Activated CD4-positive, alpha-beta T cell treated with anti-CD3 and anti-CD28 coated beads for 1 hour (primary cell): Measurements from ENCODE around the gene MAP3K12.
A peak's percentile ranks its signal among the peaks of the same experiment; 100 is the strongest.

Experiments used
- DNase-seq: peaks from one replicate; pipeline ENCODE4 v3.0.0-alpha.2; 2020

Gene MAP3K12

DNA sequence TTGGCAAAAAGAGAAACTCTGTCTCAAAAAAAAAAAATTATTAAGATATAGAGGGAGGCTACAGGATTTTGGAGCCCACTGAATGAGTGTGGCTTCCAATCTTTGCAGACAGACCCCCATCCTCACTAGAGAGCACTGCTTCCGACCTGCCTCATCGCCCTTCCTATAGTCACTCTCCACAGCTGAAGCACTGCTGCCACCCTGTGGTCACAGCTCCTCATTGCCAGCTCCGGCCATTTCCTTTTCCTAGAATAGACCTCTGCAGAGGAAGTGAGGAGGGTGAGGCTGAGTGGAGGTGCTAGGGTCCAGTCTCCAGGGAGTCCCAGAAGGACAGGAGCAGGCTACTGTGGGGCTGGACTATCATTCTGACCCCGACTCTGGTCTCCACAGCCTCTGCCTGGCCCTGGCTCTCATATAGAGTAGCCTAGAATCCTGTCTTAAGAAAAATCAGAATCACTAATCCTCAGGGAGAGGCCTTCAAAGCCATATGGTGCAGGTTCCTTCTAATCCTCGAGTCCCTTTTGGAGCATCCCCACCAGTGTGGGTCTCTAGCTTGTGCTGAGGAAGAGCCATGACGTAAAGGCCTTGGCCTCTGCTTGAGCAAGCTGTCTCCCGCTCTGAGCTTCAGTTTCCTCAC is 9.4 kb upstream of the MAP3K12 start:
- peak; percentile 72 for DNase-seq

DNA sequence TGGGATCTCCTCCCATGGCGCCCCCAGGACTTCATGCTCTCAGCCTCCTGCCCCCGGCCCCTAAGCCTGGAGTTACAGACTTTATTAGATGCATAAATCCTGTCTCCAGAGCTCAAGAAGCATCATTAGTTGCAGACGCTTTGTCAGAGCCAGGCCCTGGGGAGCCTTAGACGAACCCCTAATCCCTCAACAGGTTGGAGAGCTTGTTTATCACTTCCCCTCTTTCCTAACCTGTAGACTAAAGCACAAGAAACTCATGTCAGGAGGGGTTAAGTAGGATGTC is 8.3 kb upstream of the MAP3K12 start:
- no peak for DNase-seq

DNA sequence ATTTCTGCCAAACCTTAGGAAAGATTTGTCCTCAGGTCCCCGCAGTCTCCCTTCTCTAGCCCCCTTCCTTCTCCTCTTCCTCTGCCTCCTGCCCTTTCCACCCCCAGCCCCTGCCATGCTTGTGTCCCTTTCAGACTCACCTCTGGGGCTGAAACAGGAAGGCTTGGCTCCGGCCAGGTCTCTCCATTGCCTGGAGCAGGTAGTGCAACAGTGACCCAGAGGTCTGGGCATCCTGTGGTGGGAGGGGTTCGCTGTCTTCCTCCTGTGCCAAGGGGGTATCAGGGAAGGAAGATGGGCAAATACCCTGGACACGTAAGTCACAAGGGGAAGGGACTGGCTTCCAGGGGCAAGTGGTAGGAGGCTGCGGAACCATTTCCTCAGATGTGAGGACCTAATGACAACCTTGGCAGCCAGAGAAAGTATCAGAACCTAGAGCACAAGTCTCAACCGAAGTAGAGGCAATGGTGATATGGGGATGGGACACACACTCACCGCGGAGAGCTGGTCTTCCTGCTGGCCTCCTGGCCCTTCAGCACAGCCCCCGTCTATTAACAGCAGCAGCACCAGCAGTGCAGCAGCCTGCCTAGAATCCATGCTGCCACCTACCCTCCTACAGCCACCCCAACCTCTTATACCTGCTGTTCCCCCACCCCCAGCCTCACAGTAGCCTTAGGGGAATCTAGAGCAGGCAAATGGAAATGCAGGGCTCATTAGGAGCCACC is 7.8 kb upstream of the MAP3K12 start, which contains the start of gene NPFF:
NPFF (minus strand) TSS at position 604 of the 722 bp plus-strand sequence; CDS start at position 594, 10 bp downstream.
- DNase-seq = no peak

DNA sequence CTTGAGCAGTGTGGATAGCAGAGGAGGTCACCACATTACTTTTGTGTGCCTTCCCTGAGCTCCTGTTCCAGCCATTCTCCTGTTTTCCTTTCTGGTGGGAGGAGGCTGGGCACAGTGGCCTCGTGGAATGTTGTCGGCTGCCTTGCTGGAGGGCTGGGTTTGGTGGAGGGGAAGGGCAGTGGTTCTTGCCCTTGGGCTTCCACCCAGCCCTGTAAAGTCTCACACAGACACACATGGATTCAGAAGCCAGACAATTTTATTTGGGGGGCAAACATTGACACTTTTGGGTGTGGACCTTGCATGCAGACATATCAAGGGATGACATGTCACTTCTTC is 7.2 kb upstream of the MAP3K12 start:
- no peak for DNase-seq

DNA sequence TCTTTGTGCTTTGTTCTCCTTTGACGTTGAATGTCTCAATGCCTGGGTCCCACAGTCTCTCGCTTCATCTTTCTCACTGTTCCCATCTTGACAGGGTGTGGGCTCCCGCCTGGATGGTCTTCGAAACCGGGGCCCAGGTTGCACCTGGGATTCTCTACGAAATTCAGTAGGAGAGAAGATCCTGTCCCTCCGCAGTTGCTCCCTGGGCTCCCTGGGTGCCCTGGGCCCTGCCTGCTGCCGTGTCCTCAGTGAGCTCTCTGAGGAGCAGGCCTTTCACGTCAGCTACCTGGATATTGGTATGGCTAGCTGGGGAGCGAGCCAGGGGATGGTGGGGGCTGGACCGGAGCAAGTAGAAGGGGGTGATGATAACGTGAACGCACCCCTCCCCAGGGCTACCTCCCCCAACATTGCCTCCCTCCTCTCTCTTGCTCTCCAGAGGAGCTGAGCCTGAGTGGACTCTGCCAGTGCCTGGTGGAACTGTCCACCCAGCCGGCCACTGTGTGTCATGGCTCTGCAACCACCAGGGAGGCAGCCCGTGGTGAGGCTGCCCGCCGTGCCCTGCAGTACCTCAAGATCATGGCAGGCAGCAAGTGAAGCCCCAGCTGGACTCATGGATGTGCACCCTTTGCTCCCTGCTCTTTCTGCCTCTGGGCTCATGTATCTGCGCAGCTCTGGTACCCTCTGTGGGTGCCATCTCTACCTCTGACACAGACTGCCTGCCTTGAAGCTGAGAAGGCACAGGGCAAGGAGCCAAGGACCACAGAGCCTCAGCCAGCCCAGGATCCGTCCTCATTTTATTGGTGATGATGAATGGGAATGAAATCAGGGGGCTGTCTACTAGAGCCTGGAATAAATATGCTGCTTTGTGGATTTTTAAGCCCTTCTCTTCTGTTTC is 6.5 kb upstream of the MAP3K12 start:
- no peak for DNase-seq

DNA sequence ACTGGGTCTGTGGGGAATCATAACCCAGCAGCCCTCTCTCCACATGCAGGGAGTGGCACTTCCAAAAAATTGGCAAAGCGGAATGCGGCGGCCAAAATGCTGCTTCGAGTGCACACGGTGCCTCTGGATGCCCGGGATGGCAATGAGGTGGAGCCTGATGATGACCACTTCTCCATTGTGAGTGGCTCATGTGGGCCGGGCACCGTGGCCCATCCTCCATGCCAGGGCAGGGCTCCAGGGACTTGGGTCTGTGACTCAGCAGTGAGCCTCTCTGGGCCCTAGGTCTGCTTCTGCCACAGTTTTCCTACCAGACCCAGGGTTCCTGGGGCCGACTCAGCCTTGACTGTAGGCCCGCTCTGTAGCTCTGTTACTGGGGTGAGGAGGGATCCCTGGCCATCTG is 5.8 kb upstream of the MAP3K12 start:
- no peak for DNase-seq

DNA sequence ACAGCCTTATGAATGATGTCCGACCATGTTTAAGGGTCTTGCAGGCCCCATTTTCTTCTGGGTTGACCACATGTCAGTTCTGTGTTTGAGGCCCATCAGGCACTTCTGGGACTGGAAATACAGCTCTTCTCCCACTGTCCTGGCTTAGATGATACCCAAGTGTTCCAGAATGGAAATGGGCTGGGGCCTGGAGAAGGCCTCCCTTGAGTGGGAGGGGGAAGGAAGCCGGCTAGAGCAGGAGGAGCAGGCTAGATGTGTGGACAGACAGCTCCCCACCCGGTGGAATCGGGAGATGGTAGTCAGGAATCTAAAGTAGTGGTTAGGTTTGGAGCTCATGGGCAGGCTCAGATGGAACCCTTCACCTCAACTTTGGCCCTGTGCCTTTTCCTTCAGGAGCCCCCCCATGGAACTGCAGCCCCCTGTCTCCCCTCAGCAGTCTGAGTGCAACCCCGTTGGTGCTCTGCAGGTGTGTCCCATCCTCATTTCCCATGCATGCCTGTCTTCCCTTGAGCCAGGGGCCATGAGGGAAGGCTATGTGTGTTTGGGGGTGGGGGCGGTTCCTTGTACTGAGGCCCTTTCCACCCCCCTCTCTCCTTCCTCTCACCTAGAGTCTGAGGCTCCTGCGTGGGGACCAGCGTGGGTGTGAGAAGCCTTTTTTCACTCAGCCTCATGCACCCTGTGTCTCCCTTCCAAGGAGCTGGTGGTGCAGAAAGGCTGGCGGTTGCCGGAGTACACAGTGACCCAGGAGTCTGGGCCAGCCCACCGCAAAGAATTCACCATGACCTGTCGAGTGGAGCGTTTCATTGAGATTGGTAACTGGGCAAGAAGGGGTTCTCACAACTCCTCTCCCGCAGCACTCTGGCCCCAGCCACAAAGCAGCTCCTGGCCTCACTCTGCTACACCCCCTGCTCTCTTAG is 5.0 kb upstream of the MAP3K12 start:
- no peak for DNase-seq

DNA sequence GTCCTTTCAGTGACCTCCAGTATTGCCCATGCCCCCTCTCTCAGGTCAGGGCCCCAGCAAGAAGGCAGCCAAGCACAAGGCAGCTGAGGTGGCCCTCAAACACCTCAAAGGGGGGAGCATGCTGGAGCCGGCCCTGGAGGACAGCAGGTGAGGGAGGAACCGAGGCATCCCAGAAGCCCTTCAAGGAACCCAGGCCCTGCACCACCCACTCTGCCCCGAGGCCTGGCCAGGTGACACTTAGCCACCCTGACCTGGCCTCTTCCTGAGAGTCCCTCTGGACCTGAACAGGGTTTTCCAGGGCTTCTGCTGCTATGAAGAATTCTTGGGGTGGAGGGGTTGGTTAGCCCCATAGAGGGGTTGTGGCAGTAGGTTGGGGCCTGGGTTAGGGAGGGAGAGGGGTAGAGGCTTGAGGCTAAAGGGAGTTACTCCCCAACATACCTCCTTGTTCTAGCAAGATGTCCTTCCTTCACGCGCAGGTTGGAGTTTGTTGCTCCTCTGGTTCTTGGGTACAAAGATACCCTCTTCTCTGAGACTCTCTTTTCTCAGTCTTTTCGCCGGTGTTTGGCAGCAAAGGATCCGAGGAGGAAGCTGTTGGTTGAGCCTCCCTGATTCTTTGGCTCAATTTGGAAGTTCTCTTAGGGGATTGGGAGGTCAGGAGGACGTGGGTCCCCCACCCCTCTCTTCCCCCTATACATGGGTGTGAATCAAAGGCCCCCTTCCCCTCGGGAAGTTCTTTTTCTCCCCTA is 3.9 kb upstream of the MAP3K12 start:
- DNase-seq = no peak

DNA sequence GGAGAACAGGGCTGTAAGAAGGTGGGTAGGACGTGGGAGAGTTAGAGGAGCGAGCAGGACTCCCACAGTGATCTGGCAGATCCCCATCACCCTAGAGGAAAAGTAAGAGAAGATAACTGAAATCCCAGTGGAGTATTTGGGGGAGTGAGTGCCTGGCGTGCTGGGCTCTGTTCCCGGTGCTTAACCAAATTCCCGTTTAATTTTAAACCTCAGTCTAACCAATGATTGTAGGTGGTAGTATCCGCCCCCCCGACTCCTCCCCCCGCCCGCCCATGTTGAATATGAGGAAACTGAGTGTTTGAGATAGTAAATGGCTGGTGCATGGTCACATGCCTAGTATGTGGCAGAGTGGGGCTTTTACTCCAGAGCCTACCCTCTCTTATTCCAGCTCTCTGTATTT is 3.1 kb upstream of the MAP3K12 start:
- no peak for DNase-seq

DNA sequence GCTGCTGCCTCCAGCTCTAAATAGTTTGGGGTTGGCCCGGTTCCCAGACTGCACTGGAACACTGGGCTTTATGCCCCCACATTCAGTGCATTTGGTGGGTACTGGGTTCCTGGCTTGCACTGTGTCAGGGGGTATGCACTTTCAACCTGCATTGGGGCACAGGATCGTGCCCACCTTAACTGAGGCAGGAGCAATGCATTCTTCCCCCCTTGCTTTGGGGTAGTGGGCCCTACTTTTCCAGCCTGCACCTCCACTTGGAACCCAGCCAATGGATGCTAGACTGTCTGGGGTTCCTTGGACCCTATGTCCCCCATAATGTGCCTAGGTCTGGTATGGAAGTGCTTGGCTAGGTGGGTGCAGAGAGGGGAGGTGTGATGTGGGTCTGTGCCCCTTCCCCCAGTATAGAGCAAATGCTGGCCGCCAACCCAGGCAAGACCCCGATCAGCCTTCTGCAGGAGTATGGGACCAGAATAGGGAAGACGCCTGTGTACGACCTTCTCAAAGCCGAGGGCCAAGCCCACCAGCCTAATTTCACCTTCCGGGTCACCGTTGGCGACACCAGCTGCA is 2.4 kb upstream of the MAP3K12 start:
- DNase-seq = no peak

DNA sequence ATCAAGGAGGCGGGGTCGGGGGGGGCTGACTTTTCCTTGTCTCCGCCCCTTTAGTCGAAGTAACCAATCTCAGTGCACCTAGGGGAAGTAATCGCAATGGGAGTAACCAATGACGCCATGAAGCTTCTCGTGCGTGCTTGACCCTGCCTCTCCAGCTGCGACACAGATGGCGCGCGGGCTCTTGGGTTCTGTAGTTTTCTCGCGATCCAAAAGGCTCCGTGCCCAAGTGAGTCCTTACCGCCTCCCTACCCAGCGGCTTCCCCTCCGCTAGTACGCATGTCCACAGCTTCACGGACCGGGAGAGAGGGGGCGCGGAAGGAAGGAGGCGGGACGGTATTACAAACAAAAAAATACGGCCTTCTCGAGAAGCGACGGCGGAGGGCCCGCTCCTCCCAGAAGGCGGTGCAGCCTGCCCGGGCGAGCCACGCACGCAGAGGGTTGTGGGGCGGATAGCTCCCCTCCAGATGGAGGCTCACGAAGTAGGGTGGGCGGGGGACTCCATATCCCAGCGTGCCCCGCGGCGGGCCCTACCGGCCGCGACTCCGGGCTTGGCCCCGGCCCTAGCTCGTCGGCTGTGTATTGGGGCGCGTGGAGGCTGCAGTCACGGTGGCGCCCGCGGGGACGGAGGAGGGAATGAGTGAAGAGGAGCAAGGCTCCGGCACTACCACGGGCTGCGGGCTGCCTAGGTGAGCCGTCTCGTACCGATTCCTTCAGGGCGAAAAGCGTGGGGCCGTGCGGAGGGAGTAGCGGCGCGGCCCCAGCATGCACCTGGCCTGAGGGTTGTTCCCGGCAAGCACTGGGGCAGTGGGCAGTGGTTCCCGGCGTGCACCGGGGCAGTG is 1.7 kb upstream of the MAP3K12 start, which contains the start of gene TARBP2:
TARBP2 (plus strand) TSS at position 508 of the 839 bp plus-strand sequence; CDS start at position 634, 126 bp downstream.
- DNase-seq = peak; percentile 96

DNA sequence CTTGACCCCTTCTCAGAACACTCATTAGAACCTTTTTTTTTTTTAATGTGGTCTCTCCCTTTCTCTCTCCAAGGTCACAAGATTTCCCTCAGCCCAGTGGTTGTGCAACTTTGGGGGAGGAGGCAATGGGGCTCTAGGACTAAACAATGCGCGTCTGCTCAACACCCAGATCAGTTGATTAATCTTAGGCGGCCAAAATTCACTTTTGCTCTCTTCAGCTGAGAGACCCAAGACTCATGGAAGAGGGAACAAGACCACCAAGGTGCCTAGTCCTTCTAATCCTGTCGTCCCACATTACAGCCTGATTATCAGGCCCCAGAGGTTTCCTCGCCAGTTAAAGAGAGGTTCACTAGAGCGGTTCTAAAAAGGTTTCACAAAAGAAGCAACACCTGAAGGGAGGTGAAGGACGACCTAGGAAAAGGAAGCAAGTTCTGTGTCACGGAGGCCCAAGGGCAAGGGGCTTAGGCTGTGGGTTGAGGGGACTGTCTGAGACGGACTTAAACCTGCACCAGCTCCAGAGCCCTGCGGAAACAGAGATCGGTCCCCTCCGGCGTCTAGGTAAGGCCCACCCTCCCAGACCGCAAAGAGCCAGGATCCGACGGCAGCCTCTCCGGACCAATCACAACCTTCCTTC is 1.0 kb upstream of the MAP3K12 start:
- DNase-seq = no peak

DNA sequence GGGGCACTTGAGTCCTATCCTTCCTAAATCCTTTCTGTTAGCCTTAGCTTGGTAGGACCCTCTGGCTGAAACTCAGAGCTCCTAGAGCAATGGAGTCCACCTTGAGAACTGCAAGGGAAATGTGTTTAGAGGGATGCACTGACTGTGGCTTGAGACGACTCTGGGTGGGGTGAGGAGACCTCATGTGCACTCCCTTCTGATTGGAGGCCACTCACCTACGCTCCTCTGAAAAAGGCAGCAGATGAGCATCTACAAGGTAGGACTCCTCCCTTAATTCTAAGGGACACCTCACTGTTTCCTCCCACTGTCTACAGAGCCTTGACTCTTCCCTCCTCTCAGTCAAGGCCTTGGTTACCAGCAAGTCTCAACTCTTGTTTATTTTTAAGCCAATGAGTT is 1.0 kb downstream of the MAP3K12 start:
- DNase-seq = no peak

DNA sequence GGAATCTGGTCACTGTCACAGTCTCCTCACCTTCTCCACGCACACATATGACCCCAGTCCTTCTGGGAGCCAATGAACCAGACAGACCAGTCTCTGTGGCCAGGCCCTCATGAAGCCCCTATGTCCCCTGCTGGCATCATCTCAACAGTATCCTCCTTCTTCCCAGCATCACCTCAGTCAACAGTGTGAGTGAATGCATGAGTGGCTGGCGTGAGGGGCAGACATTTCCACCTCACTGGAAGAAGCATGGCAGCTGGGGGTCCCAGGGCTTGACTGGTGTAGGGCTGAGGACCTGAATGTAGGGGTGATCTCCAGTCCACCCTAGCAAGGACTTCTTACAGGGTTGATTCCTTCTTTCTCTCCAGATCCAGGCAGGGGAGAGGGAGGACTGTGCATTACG is 1.8 kb downstream of the MAP3K12 start:
- no peak for DNase-seq

DNA sequence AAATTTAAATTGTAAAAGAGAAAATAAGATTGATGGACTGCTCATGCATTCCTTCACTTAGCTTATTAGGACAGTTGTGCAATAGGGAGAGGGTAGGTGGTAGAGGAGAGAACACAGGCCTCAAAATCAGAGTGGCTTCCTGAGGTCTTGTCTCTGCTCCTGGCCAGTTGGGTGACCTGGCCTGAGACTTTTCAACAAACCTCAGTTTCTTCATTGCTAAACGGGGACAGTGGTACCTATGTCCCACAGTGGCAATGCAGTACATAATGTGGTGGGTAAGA is 2.6 kb downstream of the MAP3K12 start:
- no peak for DNase-seq

DNA sequence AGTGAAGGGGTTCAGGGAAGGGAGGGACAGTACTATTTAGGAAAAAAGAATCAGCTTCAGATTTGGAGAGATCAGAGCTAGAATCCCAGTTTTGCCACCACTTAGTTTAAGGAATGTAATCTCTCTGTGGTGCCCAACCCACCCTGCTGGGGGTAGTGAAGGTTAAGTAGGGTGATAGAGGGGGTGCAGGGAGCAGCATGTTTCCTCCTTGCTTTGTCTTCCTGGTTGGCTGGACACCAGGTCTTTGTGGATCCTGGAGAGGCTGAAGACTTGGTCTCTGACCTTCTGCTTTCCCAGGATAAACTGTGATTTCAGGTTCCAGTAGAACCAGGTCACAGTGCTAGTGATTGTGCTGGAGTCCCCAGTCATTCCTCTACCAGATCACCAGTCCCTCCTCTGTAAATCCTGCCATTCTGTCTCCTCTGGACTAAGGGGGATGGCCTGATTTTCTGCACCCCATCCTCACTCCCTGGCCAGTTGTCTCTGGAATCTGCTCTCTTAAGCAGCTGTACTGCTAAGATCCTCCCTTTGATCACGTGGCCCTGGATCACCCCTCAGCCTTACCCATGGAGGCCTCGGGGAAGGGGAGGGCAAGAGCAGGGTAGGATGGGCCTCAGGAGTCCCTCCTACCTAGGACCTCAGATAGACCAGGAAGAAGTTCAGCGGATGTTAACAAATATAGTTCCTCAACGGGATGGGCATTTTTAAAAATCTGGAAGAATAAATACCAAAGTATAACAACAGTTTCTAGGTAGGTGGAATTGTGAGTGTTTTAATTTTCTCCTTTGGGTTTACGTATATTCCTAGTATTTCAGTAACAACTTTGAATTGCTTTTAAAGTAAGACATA is 3.1 kb downstream of the MAP3K12 start:
- DNase-seq = no peak

DNA sequence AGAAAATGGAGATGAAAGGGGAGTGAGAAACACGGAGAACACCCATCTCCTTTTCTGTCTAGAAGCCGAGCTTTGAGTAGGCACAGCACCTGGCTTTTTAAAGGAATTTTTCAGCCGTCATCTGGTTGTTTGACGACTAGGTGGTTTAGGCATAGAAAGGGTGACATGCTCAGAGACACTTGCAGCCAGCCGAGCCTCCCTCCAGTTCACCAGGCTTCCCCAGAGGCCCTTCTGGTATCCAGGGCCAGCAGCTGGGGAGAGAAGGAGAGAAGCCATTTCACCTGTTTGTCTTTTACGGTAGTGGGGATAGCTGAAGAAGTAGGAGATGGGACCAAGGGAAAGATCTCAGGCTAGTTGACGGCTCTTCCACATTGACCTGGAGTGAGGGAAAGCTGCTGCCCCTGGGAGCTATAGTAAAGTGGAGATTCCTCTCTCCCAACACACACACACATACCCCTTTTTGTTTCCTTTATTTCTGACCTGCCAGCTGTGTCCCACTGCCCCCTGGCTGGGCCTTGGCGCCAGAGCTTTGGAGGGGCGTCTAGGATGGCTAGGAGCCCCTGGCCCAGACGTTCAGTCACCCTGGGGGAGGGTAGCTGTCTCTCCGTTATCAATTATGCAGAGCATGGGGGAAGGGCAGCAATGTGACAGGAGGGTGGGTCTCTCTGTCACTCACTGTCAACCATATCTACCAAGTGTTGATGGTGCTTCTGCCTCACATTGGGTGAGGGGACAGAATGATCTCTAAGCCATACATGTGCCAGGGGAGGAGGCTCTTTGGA is 5.5 kb downstream of the MAP3K12 start:
- DNase-seq = no peak

DNA sequence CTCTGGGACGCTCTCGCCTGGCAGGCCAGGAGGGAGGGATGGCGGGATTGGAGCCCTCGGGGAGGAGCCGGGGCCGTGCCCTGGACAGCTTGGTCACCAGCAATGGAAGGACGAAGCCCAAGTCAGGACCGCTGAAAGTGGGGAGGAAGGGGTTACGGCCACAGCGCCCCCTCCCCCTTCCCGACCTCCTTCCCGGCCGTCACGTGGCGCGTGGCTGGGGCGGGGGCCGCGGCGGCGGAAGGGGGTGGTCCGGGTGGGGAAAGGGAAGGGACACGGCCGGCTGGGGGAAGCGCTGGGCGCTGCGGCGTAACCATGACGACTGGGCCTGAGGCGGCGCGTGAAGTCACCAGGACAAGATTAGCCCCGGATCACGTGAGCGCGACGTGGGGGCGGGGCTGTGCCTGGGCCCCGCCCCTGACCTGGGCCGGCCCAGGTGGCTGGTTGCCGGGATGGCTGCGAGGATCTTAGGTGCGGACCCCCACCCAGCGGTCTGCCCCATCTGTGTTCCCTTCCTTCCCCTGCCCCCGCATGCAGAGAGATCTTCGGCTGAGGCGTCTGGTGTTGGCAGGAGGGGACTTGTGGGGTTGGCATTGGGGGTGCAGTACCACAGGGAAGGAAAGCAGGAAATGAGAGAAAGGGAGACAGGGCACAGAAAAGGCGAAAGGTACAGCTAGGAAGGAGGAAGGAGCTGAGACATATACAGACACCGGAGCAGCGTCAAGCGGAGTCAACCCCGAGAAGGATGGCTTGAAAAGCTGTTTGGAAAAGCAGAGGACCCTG is 6.2 kb downstream of the MAP3K12 start:
- peak; percentile 75 for DNase-seq
